HepG2 (cell line): Measurements from ENCODE around the gene LPIN3.

ENCODE experiments used
- CHD4 ChIP-seq: fragments of 200-600 bp; sonication (generic); IDR thresholded peaks from 2 replicates; pipeline ENCODE4 v1.7.0; 2017; ENCODE audit warnings: mild to moderate bottlenecking, low read length, borderline replicate concordance
- EZH2 ChIP-seq: conservative IDR thresholded peaks from 2 replicates; pipeline ENCODE4 v1.6.1; 2012; ENCODE audit warnings: mild to moderate bottlenecking, low read depth, low read length, moderate library complexity
- MXD4 ChIP-seq: IDR thresholded peaks from 2 replicates; pipeline ENCODE4 v1.6.1; 2016; ENCODE audit warnings: mild to moderate bottlenecking, missing biosample characterization, missing genetic modification reagents

- TF ChIP-seq MXD4 (CRISPR knock-in tag) (no peak), CHD4 (no peak), EZH2 (no peak)
These were observed 9.7 kb upstream of the LPIN3 start for GRCh38 chr20:41330941-41331340.
